Keratinocyte (primary cell): ENCODE measurements around the gene HTT-AS. TPM values are rescaled to one million over a fixed set of nuclear protein-coding genes. Genes with fewer than 3 reads are reported as not detected.

ENCODE experiments used
- DNase-seq: peaks from one replicate; pipeline ENCODE4 v3.0.0-alpha.2; 2011; ENCODE audit warnings: low read depth, missing footprints, low spot score
- FAIRE-seq: peaks from 2 replicates; lab custom pipeline; 2011; peaks lifted over from hg19 to GRCh38; lab: Jason Lieb, UNC
- H2AFZ ChIP-seq: 2 replicates; pipeline ENCODE4 v1.6.0; 2012; ENCODE audit warnings: low read length, control low read depth, inconsistent platforms; ENCODE audit not compliant: control insufficient read depth
- H3K27ac ChIP-seq: 2 replicates; pipeline ENCODE4 v1.5.1; 2011; ENCODE audit warnings: low read length; ENCODE audit not compliant: control insufficient read depth, insufficient read depth
- H3K27me3 ChIP-seq: 3 replicates; pipeline ENCODE4 v1.6.0; 2011; ENCODE audit warnings: low read length; ENCODE audit not compliant: control insufficient read depth, insufficient read depth; ENCODE audit errors: extremely low read depth
- H3K36me3 ChIP-seq, 2 experiments: 2 replicates in 1 of 2; 3 replicates in 1 of 2; pipeline ENCODE4 v1.5.1; 2011; ENCODE audit warnings: low read length in 2 of 2, mild to moderate bottlenecking in 1 of 2; ENCODE audit not compliant: control insufficient read depth in 2 of 2, insufficient read depth in 2 of 2; ENCODE audit errors: extremely low read depth in 1 of 2
- H3K4me1 ChIP-seq: 3 replicates; pipeline ENCODE4 v1.5.1; 2011; ENCODE audit warnings: low read length; ENCODE audit not compliant: control insufficient read depth, insufficient read depth; ENCODE audit errors: extremely low read depth
- H3K4me2 ChIP-seq: 3 replicates; pipeline ENCODE4 v1.6.0; 2011; ENCODE audit warnings: low read depth, low read length; ENCODE audit not compliant: control insufficient read depth, insufficient read depth; ENCODE audit errors: extremely low read depth
- H3K4me3 ChIP-seq, 3 experiments: fragments of 200-600 bp in 1 of 3; sonication (generic) in 1 of 3; 2 replicates in 2 of 3; 3 replicates in 1 of 3; pipeline ENCODE4 v1.5.1; 2011 to 2016; ENCODE audit warnings: low read length in 3 of 3, mild to moderate bottlenecking in 3 of 3, control low read depth in 2 of 3, inconsistent platforms in 1 of 3, low read depth in 1 of 3, mixed read lengths in 1 of 3, mixed run types in 1 of 3, moderate library complexity in 1 of 3; ENCODE audit not compliant: control insufficient read depth in 2 of 3, insufficient read depth in 2 of 3; ENCODE audit errors: extremely low read depth in 1 of 3
- H3K79me2 ChIP-seq: 2 replicates; pipeline ENCODE4 v1.6.0; 2012; ENCODE audit warnings: low read length; ENCODE audit not compliant: control insufficient read depth, insufficient read depth
- H3K9ac ChIP-seq: 3 replicates; pipeline ENCODE4 v1.6.0; 2011; ENCODE audit warnings: low read length; ENCODE audit not compliant: control insufficient read depth, insufficient read depth; ENCODE audit errors: extremely low read depth
- H3K9me1 ChIP-seq: 3 replicates; pipeline ENCODE4 v1.6.0; 2011; ENCODE audit warnings: low read length; ENCODE audit not compliant: control insufficient read depth, insufficient read depth; ENCODE audit errors: extremely low read depth
- H3K9me3 ChIP-seq: 2 replicates; pipeline ENCODE4 v1.5.1; 2012; ENCODE audit warnings: low read depth, low read length; ENCODE audit not compliant: control insufficient read depth
- H4K20me1 ChIP-seq: 3 replicates; pipeline ENCODE4 v1.6.0; 2011; ENCODE audit warnings: low read length; ENCODE audit not compliant: control insufficient read depth, insufficient read depth; ENCODE audit errors: extremely low read depth
- CTCF ChIP-seq, 3 experiments: IDR thresholded peaks in 1 of 3; conservative IDR thresholded peaks in 1 of 3; optimal IDR thresholded peaks in 1 of 3; 2 replicates in 2 of 3; 3 replicates in 1 of 3; pipeline versions ENCODE3 to v1.5.1; 2011; ENCODE audit warnings: low read length in 3 of 3, mild to moderate bottlenecking in 3 of 3, moderate library complexity in 2 of 3, control low read depth in 1 of 3, inconsistent platforms in 1 of 3; ENCODE audit not compliant: insufficient read depth in 2 of 3; ENCODE audit errors: extremely low read depth in 1 of 3
- EZH2 ChIP-seq: IDR thresholded peaks from one replicate; pipeline ENCODE4 v1.6.1; 2012; ENCODE audit warnings: inconsistent platforms, mild to moderate bottlenecking, low read length, moderate library complexity
- dilution Hi-C: fragments of 300-500 bp; cut with MboI; formaldehyde crosslinking; loops from one replicate; pipeline ENCODE4 v1.7.0; 2020; ENCODE audit warnings: low sequenced_read_pairs; ENCODE audit not compliant: extremely low pct_ligation_motif_present
- polyA plus RNA-seq, 5 experiments: library from polyadenylated mRNA; depleted of rRNA in 3 of 5; stranded (reverse) in 3 of 5; stranded (forward) in 1 of 5; unstranded in 1 of 5; fragments of >200 nt; gene quantifications; 1 replicate in 1 of 5; 2 replicates in 3 of 5; 3 replicates in 1 of 5; pipeline versions ENCODE4 v1.2.1 to v1.2.3, GENCODE V29; 2011 to 2012; ENCODE audit warnings: missing spikeins in 2 of 5, low read depth in 1 of 5, low replicate concordance in 1 of 5

Gene HTT-AS
- polyA plus RNA-seq, 1 donor (not counting 4 experiments of a cell fraction or from before 2014, with no cell fraction given) = not detected

DNA sequence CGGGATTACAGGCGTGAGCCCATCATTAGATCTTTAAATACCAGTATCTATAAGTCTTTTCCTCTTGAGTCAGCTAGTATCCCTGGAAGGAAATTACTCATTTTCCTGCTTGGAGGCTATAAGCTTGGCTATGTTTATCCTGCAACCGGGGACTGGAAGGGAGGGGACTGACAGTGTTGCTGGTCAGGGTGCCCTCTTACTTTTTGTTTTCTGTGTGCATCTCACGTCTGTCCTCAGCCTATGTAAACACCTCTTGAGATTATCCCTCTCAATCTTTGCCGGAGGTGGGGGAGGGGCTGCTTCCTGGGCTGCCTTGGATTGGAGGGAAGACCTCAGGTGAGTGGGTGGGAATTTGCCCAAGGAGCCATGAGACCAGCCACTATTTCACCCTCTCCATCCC lies 37.1 kb upstream of the HTT-AS start:
- DNase-seq = no peak
- Histone ChIP-seq H2AFZ (no peak overlapping the region), H4K20me1 (peaks cover under 1% of the 10 kb centered on the region), H3K9ac (no peak overlapping the region), H3K79me2 (no peaks in the 10 kb centered on the region), H3K9me3 (no peaks in the 10 kb centered on the region), H3K4me3 (no peak overlapping the region), H3K4me1 (peaks cover 23% of the 10 kb centered on the region), H3K27me3 (no peaks in the 10 kb centered on the region), H3K27ac (no peak overlapping the region), H3K9me1 (no peaks in the 10 kb centered on the region), H3K36me3 (peaks cover 28 to 34% of the 10 kb centered on the region in 2 experiments), H3K4me2 (no peak overlapping the region)
- dilution Hi-C loops = no loop called here
- peak; percentile 46 for FAIRE-seq
- TF ChIP-seq CTCF (optimal IDR thresholded peaks at IDR 0.05 in 1 of 3, IDR thresholded peaks at IDR 0.05 in 1 of 3, conservative IDR thresholded peaks at IDR 0.05 in 1 of 3; ENCODE audit: extremely low read depth in 1 of 3, insufficient read depth in 2 of 3, low read length in 3 of 3) = no peak
- no peak for TF ChIP-seq EZH2

- DNase-seq (no peak), FAIRE-seq (no peak)
- H3K36me3 ChIP-seq = peaks cover 15 to 17% of the 10 kb centered on the region in 2 experiments
- H3K9me3 ChIP-seq = no peaks in the 10 kb centered on the region
- dilution Hi-C loops = no loop called here
- no peak overlapping the region for H3K9ac ChIP-seq
- no peaks in the 10 kb centered on the region for H3K79me2 ChIP-seq
- H4K20me1 ChIP-seq = peaks cover 2% of the 10 kb centered on the region
- H3K4me3 ChIP-seq = no peak overlapping the region
- no peak overlapping the region for H2AFZ ChIP-seq
- H3K27me3 ChIP-seq = no peaks in the 10 kb centered on the region
- H3K4me2 ChIP-seq = no peak overlapping the region
- H3K4me1 ChIP-seq = peaks cover 21% of the 10 kb centered on the region
- no peak for TF ChIP-seq EZH2
- TF ChIP-seq CTCF (optimal IDR thresholded peaks at IDR 0.05 in 1 of 3, IDR thresholded peaks at IDR 0.05 in 1 of 3, conservative IDR thresholded peaks at IDR 0.05 in 1 of 3; ENCODE audit: extremely low read depth in 1 of 3, insufficient read depth in 2 of 3, low read length in 3 of 3) = no peak
- no peak overlapping the region for H3K27ac ChIP-seq
- no peaks in the 10 kb centered on the region for H3K9me1 ChIP-seq
These were observed 33.9 kb upstream of the HTT-AS start for GRCh38 chr4:3108211-3108610.
